DND-41 (cell line): ENCODE data around the gene CMSS1.

Experiments used
- ATAC-seq: fragments of 200-7000 bp; cut with Tn5 transposase; 3 replicates; pipeline ENCODE4 v1.9.1; 2021; ENCODE audit warnings: low read depth; ENCODE audit not compliant: insufficient read depth
- DNase-seq: peaks from one replicate; pipeline ENCODE4 v3.0.0-alpha.2; 2020
- H2AFZ ChIP-seq: 2 replicates; pipeline ENCODE4 v1.6.0; 2012; ENCODE audit warnings: low read depth, low read length
- H3K27ac ChIP-seq: 2 replicates; pipeline ENCODE4 v1.5.1; 2012; ENCODE audit warnings: low read length, inconsistent platforms
- H3K27me3 ChIP-seq: fragments of 200-600 bp; sonication (generic); 2 replicates; pipeline ENCODE4 v1.6.0; 2012; ENCODE audit warnings: low read length, mild to moderate bottlenecking, inconsistent platforms; ENCODE audit not compliant: insufficient read depth, poor library complexity
- H3K36me3 ChIP-seq: 2 replicates; pipeline ENCODE4 v1.5.1; 2012; ENCODE audit warnings: low read length, inconsistent platforms; ENCODE audit not compliant: insufficient read depth
- H3K4me1 ChIP-seq: 2 replicates; pipeline ENCODE4 v1.5.1; 2012; ENCODE audit warnings: mild to moderate bottlenecking, low read length; ENCODE audit not compliant: insufficient read depth
- H3K4me2 ChIP-seq: 2 replicates; pipeline ENCODE4 v1.6.0; 2012; ENCODE audit warnings: mild to moderate bottlenecking, moderate library complexity, low read length, inconsistent platforms; ENCODE audit not compliant: insufficient read depth
- H3K4me3 ChIP-seq, 2 experiments: fragments of 200-600 bp in 1 of 2; shearing (Covaris generic) in 1 of 2; 2 replicates each; pipeline ENCODE4 v1.5.1; 2012 to 2016; ENCODE audit warnings: inconsistent platforms in 2 of 2, low read length in 2 of 2, mild to moderate bottlenecking in 2 of 2, low read depth in 1 of 2, moderate library complexity in 1 of 2
- H3K79me2 ChIP-seq: 2 replicates; pipeline ENCODE4 v1.6.0; 2012; ENCODE audit warnings: low read length, inconsistent platforms; ENCODE audit not compliant: insufficient read depth
- H3K9ac ChIP-seq: 2 replicates; pipeline ENCODE4 v1.6.0; 2012; ENCODE audit warnings: low read depth, mild to moderate bottlenecking, inconsistent platforms, low read length, moderate library complexity
- H3K9me3 ChIP-seq: 2 replicates; pipeline ENCODE4 v1.5.1; 2012; ENCODE audit warnings: low read length, moderate library complexity, mild to moderate bottlenecking, inconsistent platforms; ENCODE audit not compliant: insufficient read depth, severe bottlenecking
- H4K20me1 ChIP-seq: 2 replicates; pipeline ENCODE4 v1.6.0; 2012; ENCODE audit warnings: low read length; ENCODE audit not compliant: insufficient read depth
- EZH2 ChIP-seq: IDR thresholded peaks from 3 replicates; pipeline ENCODE4 v1.6.1; 2012; ENCODE audit warnings: borderline replicate concordance, low read depth, mild to moderate bottlenecking, moderate library complexity, low read length, inconsistent platforms; ENCODE audit not compliant: severe bottlenecking
- TF ChIP-seq, protein P1 (sequence below): IDR thresholded peaks from 2 replicates; pipeline ENCODE4 v1.5.1; 2012; ENCODE audit warnings: borderline replicate concordance, low read length, moderate library complexity, mild to moderate bottlenecking; ENCODE audit not compliant: poor library complexity, severe bottlenecking; ENCODE audit errors: extremely low read depth

The CMSS1 gene

DNA sequence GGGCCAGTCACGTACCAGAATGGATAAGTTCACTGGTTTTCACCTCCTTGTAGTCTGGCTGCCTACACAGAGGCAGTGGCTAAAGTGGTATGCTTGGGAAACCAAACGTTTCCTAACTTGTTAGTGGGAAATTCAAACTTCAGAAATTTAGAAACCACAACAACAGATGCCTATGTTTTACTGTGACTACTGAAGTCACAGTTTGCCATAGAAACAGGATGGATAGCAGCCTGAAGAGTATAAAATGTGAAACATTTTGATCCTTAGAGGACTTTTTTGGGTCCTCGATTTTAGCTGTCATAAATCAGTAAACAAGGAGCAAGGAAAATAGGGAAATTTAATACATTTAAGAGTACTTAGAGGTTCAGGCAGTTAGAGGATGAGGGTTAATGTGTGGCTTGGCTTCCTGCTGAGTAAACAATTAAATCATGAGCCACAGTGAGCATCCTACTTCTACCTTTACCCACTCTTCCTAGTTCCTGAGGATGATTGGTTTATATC lies 48.6 kb downstream of the CMSS1 start:
- peaks cover 37% of the 10 kb centered on the region for H4K20me1 ChIP-seq
- no peaks in the 10 kb centered on the region for H3K79me2 ChIP-seq
- H3K9me3 ChIP-seq, result no peaks in the 10 kb centered on the region
- DNase-seq (peak; percentile 44), ATAC-seq (peak; percentile 91)
- H3K9ac ChIP-seq, result no peak overlapping the region
- H3K4me2 ChIP-seq, result no peak overlapping the region
- H2AFZ ChIP-seq, result no peak overlapping the region
- H3K27me3 ChIP-seq, result peaks cover 2% of the 10 kb centered on the region
- H3K36me3 ChIP-seq, result no peaks in the 10 kb centered on the region
- no peak overlapping the region for H3K27ac ChIP-seq
- H3K4me1 ChIP-seq, result peaks cover 19% of the 10 kb centered on the region
- no peak overlapping the region for H3K4me3 ChIP-seq
- TF ChIP-seq EZH2, result no peak
- TF ChIP-seq, protein P1, sequence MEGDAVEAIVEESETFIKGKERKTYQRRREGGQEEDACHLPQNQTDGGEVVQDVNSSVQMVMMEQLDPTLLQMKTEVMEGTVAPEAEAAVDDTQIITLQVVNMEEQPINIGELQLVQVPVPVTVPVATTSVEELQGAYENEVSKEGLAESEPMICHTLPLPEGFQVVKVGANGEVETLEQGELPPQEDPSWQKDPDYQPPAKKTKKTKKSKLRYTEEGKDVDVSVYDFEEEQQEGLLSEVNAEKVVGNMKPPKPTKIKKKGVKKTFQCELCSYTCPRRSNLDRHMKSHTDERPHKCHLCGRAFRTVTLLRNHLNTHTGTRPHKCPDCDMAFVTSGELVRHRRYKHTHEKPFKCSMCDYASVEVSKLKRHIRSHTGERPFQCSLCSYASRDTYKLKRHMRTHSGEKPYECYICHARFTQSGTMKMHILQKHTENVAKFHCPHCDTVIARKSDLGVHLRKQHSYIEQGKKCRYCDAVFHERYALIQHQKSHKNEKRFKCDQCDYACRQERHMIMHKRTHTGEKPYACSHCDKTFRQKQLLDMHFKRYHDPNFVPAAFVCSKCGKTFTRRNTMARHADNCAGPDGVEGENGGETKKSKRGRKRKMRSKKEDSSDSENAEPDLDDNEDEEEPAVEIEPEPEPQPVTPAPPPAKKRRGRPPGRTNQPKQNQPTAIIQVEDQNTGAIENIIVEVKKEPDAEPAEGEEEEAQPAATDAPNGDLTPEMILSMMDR, result no peak

DNA sequence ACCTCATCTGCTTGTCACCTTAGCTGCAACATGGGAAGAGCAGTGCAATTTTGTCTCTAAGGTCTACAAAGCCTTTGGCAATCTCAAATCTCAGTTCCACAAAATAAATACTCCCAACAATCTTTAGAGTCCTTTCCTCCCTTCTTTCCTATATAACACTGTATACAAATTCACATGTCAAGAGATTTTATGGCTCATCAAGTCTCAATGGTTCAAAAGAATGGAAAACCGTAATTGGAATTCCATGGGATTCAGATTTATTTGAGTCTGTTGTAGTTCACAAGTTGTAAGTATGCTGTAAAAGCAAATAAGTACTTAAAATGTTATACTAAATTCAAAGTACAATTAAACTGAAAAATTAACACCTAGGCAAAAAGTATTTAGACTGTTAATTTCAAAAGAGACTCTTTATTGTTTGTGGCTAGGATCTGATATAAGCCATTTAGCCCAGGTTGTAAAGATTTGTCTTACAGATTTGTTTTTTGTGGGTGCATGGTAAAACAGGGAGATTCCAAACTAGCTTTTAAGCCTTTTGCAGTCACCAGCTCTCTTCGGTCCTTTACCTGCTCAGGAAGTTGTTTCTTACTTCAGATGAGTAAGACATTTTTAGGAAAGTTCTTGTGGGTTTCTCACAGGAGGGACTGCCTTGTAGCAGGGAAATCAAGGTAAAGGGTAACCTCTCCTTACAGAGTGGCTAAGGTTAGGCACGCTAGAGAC lies 50.1 kb downstream of the CMSS1 start:
- Histone ChIP-seq H3K27ac (no peak overlapping the region), H4K20me1 (peaks cover 30% of the 10 kb centered on the region; the same call in 1 of the 2 replicates), H3K9ac (no peak overlapping the region), H2AFZ (no peak overlapping the region), H3K27me3 (peaks cover 2% of the 10 kb centered on the region), H3K4me3 (no peak overlapping the region), H3K4me1 (peaks cover 19% of the 10 kb centered on the region), H3K36me3 (no peaks in the 10 kb centered on the region), H3K9me3 (no peaks in the 10 kb centered on the region), H3K4me2 (no peak overlapping the region), H3K79me2 (no peaks in the 10 kb centered on the region)
- ATAC-seq (no peak), DNase-seq (no peak)
- no peak for TF ChIP-seq EZH2
- TF ChIP-seq, protein P1, result no peak

DNA sequence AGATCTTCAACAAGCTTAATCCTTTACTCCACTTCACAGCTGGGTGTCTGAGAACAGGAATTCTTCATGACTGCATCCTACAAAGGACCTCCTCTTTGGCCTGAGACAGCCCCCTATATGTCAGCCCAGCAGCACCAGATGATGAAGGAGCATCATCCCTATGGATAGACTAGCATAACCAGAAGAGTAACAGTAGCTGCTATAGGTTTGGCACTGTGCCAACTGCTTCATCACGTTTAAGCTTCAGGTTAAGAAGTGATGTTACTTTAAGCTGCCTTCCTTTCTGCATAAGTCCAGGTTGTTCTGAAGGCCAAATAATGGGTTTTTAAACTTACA lies 50.6 kb downstream of the CMSS1 start:
- DNase-seq (no peak), ATAC-seq (no peak)
- no peak overlapping the region for H3K27ac ChIP-seq
- no peak overlapping the region for H2AFZ ChIP-seq
- H3K79me2 ChIP-seq, result no peaks in the 10 kb centered on the region
- H3K4me2 ChIP-seq, result no peak overlapping the region
- H3K4me1 ChIP-seq, result peaks cover 19% of the 10 kb centered on the region
- H3K36me3 ChIP-seq, result no peaks in the 10 kb centered on the region
- no peaks in the 10 kb centered on the region for H3K9me3 ChIP-seq
- no peaks in the 10 kb centered on the region for H3K27me3 ChIP-seq
- no peak overlapping the region for H3K4me3 ChIP-seq
- H4K20me1 ChIP-seq, result peaks cover 30% of the 10 kb centered on the region; the same call in 1 of the 2 replicates
- no peak overlapping the region for H3K9ac ChIP-seq
- TF ChIP-seq, protein P1, result no peak
- TF ChIP-seq EZH2, result no peak
